Ascending aorta (tissue), 2 donors: ENCODE data around the gene FAM131B. TPM values are rescaled to one million over a fixed set of nuclear protein-coding genes. Genes with fewer than 3 reads are reported as not detected.

Experiments
- DNase-seq, 2 donors: peaks; one replicate each; pipeline ENCODE4 v3.0.0-alpha.2; 2019; ENCODE audit warnings: low spot score in 2 of 2
- H3K27ac ChIP-seq, 2 donors: fragments of 200-600 bp; sonication (generic); one replicate each; pipeline ENCODE4 v1.5.1; 2016 to 2017; ENCODE audit warnings: mild to moderate bottlenecking in 1 of 2
- H3K27me3 ChIP-seq: fragments of 200-600 bp; sonication (generic); one replicate; pipeline ENCODE4 v1.5.1; 2017
- H3K36me3 ChIP-seq, 2 donors: fragments of 200-600 bp; sonication (generic); one replicate each; pipeline ENCODE4 v1.5.1; 2016
- H3K4me1 ChIP-seq, 2 donors: fragments of 200-600 bp; sonication (generic); one replicate each; pipeline ENCODE4 v1.5.1; 2016 to 2017; ENCODE audit warnings: mild to moderate bottlenecking in 1 of 2
- H3K4me3 ChIP-seq, 2 donors: fragments of 200-600 bp; sonication (generic); one replicate each; pipeline ENCODE4 v1.5.1; 2016 to 2017; ENCODE audit warnings: mild to moderate bottlenecking in 1 of 2
- H3K9me3 ChIP-seq, 2 donors: fragments of 200-600 bp; sonication (generic); one replicate each; pipeline ENCODE4 v1.5.1; 2016
- CTCF ChIP-seq, 3 experiments: fragments of 200-600 bp in 2 of 3; fragments of 450-650 bp in 1 of 3; sonication (generic) in 2 of 3; IDR thresholded peaks; one replicate each; pipeline ENCODE4 v1.5.1; 2016 to 2019; ENCODE audit warnings: antibody characterized with exemption in 3 of 3, mild to moderate bottlenecking in 1 of 3, moderate library complexity in 1 of 3
- intact Hi-C: fragments of 100-400 bp; cut with DNase I; formaldehyde crosslinking; loops from one replicate; pipeline ENCODE4 v1.15.1; 2023
- total RNA-seq: library from RNA; depleted of rRNA; stranded (reverse); fragments of >200 nt; gene quantifications from one replicate; pipeline ENCODE4 v1.1.0, GENCODE V29; 2016

Gene FAM131B
- total RNA-seq, 1 donor from 2014 or later = 0.53 TPM

- DNase-seq = no peak
- H3K36me3 ChIP-seq = no peaks in the 10 kb centered on the region
- TF ChIP-seq CTCF (IDR thresholded peaks at IDR 0.05) = no peak
- H3K27me3 ChIP-seq = no peaks in the 10 kb centered on the region
- no peaks in the 10 kb centered on the region for H3K9me3 ChIP-seq
- no peak overlapping the region for H3K27ac ChIP-seq
- no peaks in the 10 kb centered on the region for H3K4me1 ChIP-seq
- no peak overlapping the region for H3K4me3 ChIP-seq
- intact Hi-C loops = no loop called here
Measured at GRCh38 chr7:143352531-143353002, 9.9 kb downstream of the FAM131B start.

DNA sequence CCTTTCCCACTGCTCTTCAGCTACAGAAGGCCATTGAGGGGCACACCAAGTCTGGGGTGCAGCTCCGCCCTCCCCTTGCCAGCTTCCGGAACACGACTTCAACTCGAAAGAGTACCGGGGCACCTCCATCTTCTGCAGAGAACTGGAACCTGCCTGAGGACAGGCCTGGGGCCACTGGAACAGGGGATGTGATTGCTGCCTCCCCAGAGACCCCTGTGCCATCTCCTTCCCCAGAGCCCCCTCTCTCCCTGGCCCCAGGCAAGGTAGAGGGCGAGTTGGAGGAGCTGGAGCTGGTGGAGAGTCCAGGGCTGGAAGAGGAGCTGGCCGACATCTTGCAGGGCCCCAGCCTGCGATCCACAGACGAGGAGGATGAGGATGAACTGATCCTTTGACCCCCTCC is 10.9 kb downstream of the FAM131B start:
- no peaks in the 10 kb centered on the region for H3K27me3 ChIP-seq
- no peak overlapping the region for H3K27ac ChIP-seq
- no peaks in the 10 kb centered on the region for H3K4me1 ChIP-seq
- no peaks in the 10 kb centered on the region for H3K36me3 ChIP-seq
- DNase-seq = no peak
- no peak for TF ChIP-seq CTCF (IDR thresholded peaks at IDR 0.05)
- intact Hi-C loops = no loop called here
- H3K4me3 ChIP-seq = no peak overlapping the region
- H3K9me3 ChIP-seq = no peaks in the 10 kb centered on the region

GRCh38 chr7:143351060-143351459 is 11.5 kb downstream of the FAM131B start:
- no peak overlapping the region for H3K27ac ChIP-seq
- H3K36me3 ChIP-seq = no peaks in the 10 kb centered on the region
- no peak for DNase-seq
- no peak for TF ChIP-seq CTCF (IDR thresholded peaks at IDR 0.05)
- intact Hi-C loops = no loop called here
- no peaks in the 10 kb centered on the region for H3K27me3 ChIP-seq
- no peak overlapping the region for H3K4me3 ChIP-seq
- H3K9me3 ChIP-seq = no peaks in the 10 kb centered on the region
- H3K4me1 ChIP-seq = no peaks in the 10 kb centered on the region

DNA sequence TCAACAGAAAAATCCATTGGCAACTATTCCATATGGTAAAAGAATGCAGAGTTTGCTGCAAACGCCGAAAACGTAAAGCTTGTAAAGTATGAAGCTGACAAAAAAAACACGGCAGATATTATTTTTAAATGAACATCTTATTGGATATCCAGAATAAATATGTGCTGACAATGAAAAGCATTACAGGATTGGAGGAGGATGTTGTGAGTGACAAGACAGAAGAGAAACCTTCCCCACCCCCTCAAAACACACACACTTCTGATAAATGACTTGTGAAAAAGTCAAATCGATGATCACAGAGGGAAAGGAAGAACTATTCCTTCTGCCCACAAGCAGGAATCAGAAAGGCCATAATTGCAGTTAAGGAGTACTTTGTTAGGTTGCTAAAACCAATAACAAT is 14.6 kb downstream of the FAM131B start:
- no peaks in the 10 kb centered on the region for H3K27me3 ChIP-seq
- intact Hi-C loops = no loop called here
- peaks cover 0 to 5% of the 10 kb centered on the region in 2 donors for H3K4me1 ChIP-seq
- TF ChIP-seq CTCF (IDR thresholded peaks at IDR 0.05) = no peak
- H3K4me3 ChIP-seq = no peak overlapping the region
- DNase-seq = no peak
- H3K27ac ChIP-seq = no peak overlapping the region
- no peaks in the 10 kb centered on the region for H3K9me3 ChIP-seq
- no peaks in the 10 kb centered on the region for H3K36me3 ChIP-seq

DNA sequence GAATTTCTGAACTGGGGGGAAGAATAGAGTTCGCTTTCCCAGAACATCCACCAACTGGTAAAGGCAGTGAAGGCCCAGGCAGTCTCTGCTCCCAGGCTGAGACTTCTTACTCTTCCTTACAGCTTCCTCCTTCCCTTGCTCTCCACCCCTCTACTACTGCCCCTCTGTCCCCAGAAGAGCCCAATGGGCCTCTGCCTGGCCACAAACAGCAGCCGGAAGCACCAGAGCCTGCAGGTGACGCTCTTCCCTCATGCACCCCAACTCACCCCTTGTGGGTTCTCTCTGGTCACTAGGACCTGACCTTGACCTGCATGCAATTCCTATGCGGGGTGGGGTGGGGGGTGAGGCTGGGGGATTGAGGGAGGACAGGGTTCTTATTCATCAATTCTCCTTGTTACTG is 16.5 kb downstream of the FAM131B start:
- no peak for DNase-seq
- no peak overlapping the region for H3K27ac ChIP-seq
- TF ChIP-seq CTCF (IDR thresholded peaks at IDR 0.05) = no peak
- no peaks in the 10 kb centered on the region for H3K9me3 ChIP-seq
- H3K27me3 ChIP-seq = no peaks in the 10 kb centered on the region
- H3K4me1 ChIP-seq = peaks cover 0 to 5% of the 10 kb centered on the region in 2 donors
- intact Hi-C loops = no loop called here
- no peaks in the 10 kb centered on the region for H3K36me3 ChIP-seq
- no peak overlapping the region for H3K4me3 ChIP-seq

GRCh38 chr7:143345428-143345900 is 17.0 kb downstream of the FAM131B start:
- peak in 2 of 3 experiments; percentile 44 to 48 for TF ChIP-seq CTCF (IDR thresholded peaks at IDR 0.05)
- H3K4me1 ChIP-seq = peaks cover 0 to 5% of the 10 kb centered on the region in 2 donors
- H3K27ac ChIP-seq = no peak overlapping the region
- H3K27me3 ChIP-seq = no peaks in the 10 kb centered on the region
- DNase-seq = no peak
- intact Hi-C loops = no loop called here
- no peaks in the 10 kb centered on the region for H3K9me3 ChIP-seq
- H3K4me3 ChIP-seq = peak overlapping the region; percentile 20 to 35
- H3K36me3 ChIP-seq = no peaks in the 10 kb centered on the region
